OCI-LY7 (cell line): ENCODE measurements around the gene RAB37. TPM values are rescaled to one million over a fixed set of nuclear protein-coding genes. Genes with fewer than 3 reads are reported as not detected.
A peak's percentile ranks its signal among the peaks of the same experiment; 100 is the strongest.

ENCODE experiments used
- BruUV-seq: library from RNA; stranded (reverse); fragments of 400-500 nt; replicated peaks from 2 replicates; lab custom pipeline; 2021; lab: Mats Ljungman, UMichigan
- CTCF ChIA-PET: fragments of 300-600 bp; sonication (Branson Sonifier 250); formaldehyde crosslinking; loops from one replicate; lab custom pipeline; 2022; ENCODE audit warnings: antibody characterized with exemption; ENCODE audit not compliant: unreplicated experiment; lab: Charles Lee
- POLR2A ChIA-PET: fragments of 300-600 bp; sonication (Branson Sonifier 250); formaldehyde crosslinking; loops from one replicate; lab custom pipeline; 2022; ENCODE audit warnings: antibody characterized with exemption; lab: Charles Lee
- DNase-seq: peaks from one replicate; pipeline ENCODE4 v3.0.0-alpha.2; 2015; ENCODE audit warnings: low spot score
- H2AFZ ChIP-seq: fragments of 200-600 bp; sonication (generic), shearing (Covaris generic); 2 replicates; pipeline ENCODE4 v1.6.1; 2014; ENCODE audit warnings: mild to moderate bottlenecking, antibody characterized with exemption, low read length, moderate library complexity
- H3K27ac ChIP-seq: fragments of 200-600 bp; sonication (generic); 2 replicates; pipeline ENCODE4 v1.5.1; 2014; ENCODE audit warnings: mixed run types, low read depth, mild to moderate bottlenecking, moderate library complexity, low read length, inconsistent platforms; ENCODE audit not compliant: poor library complexity, severe bottlenecking
- H3K36me3 ChIP-seq: fragments of 200-600 bp; sonication (generic); 2 replicates; pipeline ENCODE4 v1.6.1; 2014; ENCODE audit warnings: mild to moderate bottlenecking, antibody characterized with exemption, low read length, moderate library complexity, mixed read lengths; ENCODE audit not compliant: insufficient read depth
- H3K4me1 ChIP-seq: fragments of 200-600 bp; sonication (generic); 2 replicates; pipeline ENCODE4 v1.5.1; 2014; ENCODE audit warnings: mild to moderate bottlenecking, low read length; ENCODE audit not compliant: insufficient read depth, poor library complexity, severe bottlenecking
- H3K4me2 ChIP-seq: fragments of 200-600 bp; sonication (generic); 2 replicates; pipeline ENCODE4 v1.6.1; 2014; ENCODE audit warnings: mild to moderate bottlenecking, low read length
- H3K4me3 ChIP-seq: fragments of 200-600 bp; sonication (generic); 2 replicates; pipeline ENCODE4 v1.5.1; 2014; ENCODE audit warnings: mild to moderate bottlenecking, low read depth, low read length; ENCODE audit not compliant: poor library complexity, severe bottlenecking
- H3K79me2 ChIP-seq: fragments of 200-600 bp; sonication (generic); 2 replicates; pipeline ENCODE4 v1.6.1; 2016; ENCODE audit warnings: low read depth, mild to moderate bottlenecking, low read length, moderate library complexity, mixed read lengths; ENCODE audit not compliant: insufficient read depth
- H3K9me2 ChIP-seq: fragments of 200-600 bp; sonication (generic); 2 replicates; pipeline ENCODE4 v1.6.1; 2016; ENCODE audit warnings: mild to moderate bottlenecking, low read length, mixed read lengths; ENCODE audit not compliant: insufficient read depth
- H3K9me3 ChIP-seq: fragments of 200-600 bp; sonication (generic); 2 replicates; pipeline ENCODE4 v1.6.1; 2014; ENCODE audit warnings: mild to moderate bottlenecking, mixed run types, low read length, mixed read lengths
- H4K20me1 ChIP-seq: fragments of 200-600 bp; sonication (generic); 2 replicates; pipeline ENCODE4 v1.6.1; 2014; ENCODE audit warnings: mild to moderate bottlenecking, antibody characterized with exemption, low read length, moderate library complexity, mixed read lengths; ENCODE audit not compliant: insufficient read depth
- CTCF ChIP-seq: fragments of 200-600 bp; sonication (generic); conservative IDR thresholded peaks from 2 replicates; pipeline ENCODE4 v1.5.1; 2014; ENCODE audit warnings: mild to moderate bottlenecking, antibody characterized with exemption, low read length, moderate library complexity, mixed read lengths
- EZH2phosphoT487 ChIP-seq: fragments of 200-600 bp; sonication (generic); IDR thresholded peaks from 2 replicates; pipeline ENCODE4 v1.6.1; 2018; ENCODE audit warnings: low read depth, borderline replicate concordance, mild to moderate bottlenecking, mixed run types, antibody characterized with exemption, low read length, moderate library complexity, mixed read lengths
- intact Hi-C: fragments of 100-400 bp; cut with micrococcal nuclease; formaldehyde crosslinking; loops from one replicate; pipeline ENCODE4 v1.10.0; 2022; ENCODE audit not compliant: unreplicated experiment
- total RNA-seq, 2 experiments: library from RNA; depleted of rRNA in 1 of 2; stranded (reverse); fragments of >200 nt in 1 of 2; shearing (Covaris generic) in 1 of 2; gene quantifications; 2 replicates each; pipeline ENCODE4 v1.2.3, GENCODE V29; 2014 to 2022

The RAB37 gene
- total RNA-seq, 2 experiments from 2014 or later = 6.3 to 12.7 TPM

GRCh38 chr17:74770498-74771318 is 33.7 kb downstream of the RAB37 start:
- Histone ChIP-seq H3K9me3 (no peaks in the 10 kb centered on the region), H3K4me2 (no peak overlapping the region), H3K4me3 (no peak overlapping the region), H3K36me3 (peaks cover 77% of the 10 kb centered on the region), H3K4me1 (peaks cover 6% of the 10 kb centered on the region), H3K9me2 (no peaks in the 10 kb centered on the region), H4K20me1 (no peaks in the 10 kb centered on the region), H3K79me2 (peaks cover 9% of the 10 kb centered on the region), H2AFZ (no peak overlapping the region), H3K27ac (no peak overlapping the region)
- ChIA-PET CTCF (interaction anchor here (0.6 to 1.2 kb wide), 4 partner anchors 9 to 162 kb away, joined by 3 to 10 read pairs (median 6); no protein-coding TSS in a partner anchor), POLR2A (interaction anchor here (0.8 to 1.6 kb wide), 5 partner anchors 14 to 102 kb away, joined by 3 to 6 read pairs (median 4); no protein-coding TSS in a partner anchor)
- intact Hi-C loops = loop anchor here (1.0 kb wide), 3 partner anchors 21 to 113 kb away; no protein-coding TSS in a partner anchor
- no TSS peak for BruUV-seq
- TF ChIP-seq EZH2phosphoT487 (no peak), CTCF (peak; percentile 86)
- peak; percentile 66 for DNase-seq

- H2AFZ ChIP-seq = no peak overlapping the region
- peaks cover 12% of the 10 kb centered on the region for H3K79me2 ChIP-seq
- ChIA-PET CTCF (interaction anchor here (0.6 to 1.2 kb wide), 4 partner anchors 8 to 162 kb away, joined by 3 to 10 read pairs (median 6); no protein-coding TSS in a partner anchor), POLR2A (interaction anchor here (0.8 to 1.6 kb wide), 5 partner anchors 15 to 102 kb away, joined by 3 to 6 read pairs (median 4); no protein-coding TSS in a partner anchor)
- H3K36me3 ChIP-seq = peaks cover 70% of the 10 kb centered on the region
- no peak overlapping the region for H3K27ac ChIP-seq
- H3K4me3 ChIP-seq = no peak overlapping the region
- no peaks in the 10 kb centered on the region for H3K9me2 ChIP-seq
- TF ChIP-seq CTCF (no peak), EZH2phosphoT487 (no peak)
- no peaks in the 10 kb centered on the region for H3K9me3 ChIP-seq
- TSS peak; percentile 19 for BruUV-seq
- peaks cover 6% of the 10 kb centered on the region for H3K4me1 ChIP-seq
- DNase-seq = no peak
- no peak overlapping the region for H3K4me2 ChIP-seq
- intact Hi-C loops = no loop called here
- H4K20me1 ChIP-seq = no peaks in the 10 kb centered on the region
Observed at GRCh38 chr17:74771319-74771914, 34.4 kb downstream of the RAB37 start.
